DND-41 (cell line): ENCODE results near the gene GUF1.

Experiments
- ATAC-seq: fragments of 200-7000 bp; cut with Tn5 transposase; 3 replicates; pipeline ENCODE4 v1.9.1; 2021; ENCODE audit warnings: low read depth; ENCODE audit not compliant: insufficient read depth
- DNase-seq: peaks from one replicate; pipeline ENCODE4 v3.0.0-alpha.2; 2020
- H2AFZ ChIP-seq: 2 replicates; pipeline ENCODE4 v1.6.0; 2012; ENCODE audit warnings: low read depth, low read length
- H3K27ac ChIP-seq: 2 replicates; pipeline ENCODE4 v1.5.1; 2012; ENCODE audit warnings: low read length, inconsistent platforms
- H3K27me3 ChIP-seq: fragments of 200-600 bp; sonication (generic); 2 replicates; pipeline ENCODE4 v1.6.0; 2012; ENCODE audit warnings: low read length, mild to moderate bottlenecking, inconsistent platforms; ENCODE audit not compliant: insufficient read depth, poor library complexity
- H3K36me3 ChIP-seq: 2 replicates; pipeline ENCODE4 v1.5.1; 2012; ENCODE audit warnings: low read length, inconsistent platforms; ENCODE audit not compliant: insufficient read depth
- H3K4me1 ChIP-seq: 2 replicates; pipeline ENCODE4 v1.5.1; 2012; ENCODE audit warnings: mild to moderate bottlenecking, low read length; ENCODE audit not compliant: insufficient read depth
- H3K4me2 ChIP-seq: 2 replicates; pipeline ENCODE4 v1.6.0; 2012; ENCODE audit warnings: mild to moderate bottlenecking, moderate library complexity, low read length, inconsistent platforms; ENCODE audit not compliant: insufficient read depth
- H3K4me3 ChIP-seq, 2 experiments: fragments of 200-600 bp in 1 of 2; shearing (Covaris generic) in 1 of 2; 2 replicates each; pipeline ENCODE4 v1.5.1; 2012 to 2016; ENCODE audit warnings: inconsistent platforms in 2 of 2, low read length in 2 of 2, mild to moderate bottlenecking in 2 of 2, low read depth in 1 of 2, moderate library complexity in 1 of 2
- H3K79me2 ChIP-seq: 2 replicates; pipeline ENCODE4 v1.6.0; 2012; ENCODE audit warnings: low read length, inconsistent platforms; ENCODE audit not compliant: insufficient read depth
- H3K9ac ChIP-seq: 2 replicates; pipeline ENCODE4 v1.6.0; 2012; ENCODE audit warnings: low read depth, mild to moderate bottlenecking, inconsistent platforms, low read length, moderate library complexity
- H3K9me3 ChIP-seq: 2 replicates; pipeline ENCODE4 v1.5.1; 2012; ENCODE audit warnings: low read length, moderate library complexity, mild to moderate bottlenecking, inconsistent platforms; ENCODE audit not compliant: insufficient read depth, severe bottlenecking
- H4K20me1 ChIP-seq: 2 replicates; pipeline ENCODE4 v1.6.0; 2012; ENCODE audit warnings: low read length; ENCODE audit not compliant: insufficient read depth
- EZH2 ChIP-seq: IDR thresholded peaks from 3 replicates; pipeline ENCODE4 v1.6.1; 2012; ENCODE audit warnings: borderline replicate concordance, low read depth, mild to moderate bottlenecking, moderate library complexity, low read length, inconsistent platforms; ENCODE audit not compliant: severe bottlenecking
- TF ChIP-seq, protein P1 (sequence below): IDR thresholded peaks from 2 replicates; pipeline ENCODE4 v1.5.1; 2012; ENCODE audit warnings: borderline replicate concordance, low read length, moderate library complexity, mild to moderate bottlenecking; ENCODE audit not compliant: poor library complexity, severe bottlenecking; ENCODE audit errors: extremely low read depth

The GUF1 gene

DNA sequence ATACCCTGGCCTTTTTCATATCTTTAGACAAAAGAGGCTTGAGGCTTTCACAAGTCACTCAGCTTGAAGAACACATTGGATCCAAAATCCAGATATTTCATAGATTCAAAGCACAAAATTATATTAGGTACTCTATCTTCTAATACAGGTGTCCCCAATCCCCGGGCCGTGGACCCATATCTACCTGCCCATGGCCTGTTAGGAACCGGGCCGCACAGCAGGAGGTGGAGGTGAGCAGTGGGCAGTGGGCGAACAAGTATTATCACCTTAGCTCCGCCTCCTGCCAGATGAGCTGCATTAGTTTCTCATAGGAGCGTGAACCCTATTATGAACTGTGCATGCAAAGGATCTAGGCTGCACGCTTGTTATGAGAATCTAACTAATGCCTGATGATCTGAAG lies 45.5 kb upstream of the GUF1 start:
- ATAC-seq (no peak), DNase-seq (no peak)
- Histone ChIP-seq H3K9ac (no peak overlapping the region), H3K9me3 (no peaks in the 10 kb centered on the region), H3K4me1 (no peaks in the 10 kb centered on the region), H4K20me1 (no peaks in the 10 kb centered on the region), H2AFZ (no peak overlapping the region), H3K27me3 (no peaks in the 10 kb centered on the region), H3K27ac (no peak overlapping the region), H3K36me3 (no peaks in the 10 kb centered on the region), H3K4me3 (no peak overlapping the region), H3K79me2 (no peaks in the 10 kb centered on the region), H3K4me2 (no peak overlapping the region)
- no peak for TF ChIP-seq EZH2
- TF ChIP-seq, protein P1, sequence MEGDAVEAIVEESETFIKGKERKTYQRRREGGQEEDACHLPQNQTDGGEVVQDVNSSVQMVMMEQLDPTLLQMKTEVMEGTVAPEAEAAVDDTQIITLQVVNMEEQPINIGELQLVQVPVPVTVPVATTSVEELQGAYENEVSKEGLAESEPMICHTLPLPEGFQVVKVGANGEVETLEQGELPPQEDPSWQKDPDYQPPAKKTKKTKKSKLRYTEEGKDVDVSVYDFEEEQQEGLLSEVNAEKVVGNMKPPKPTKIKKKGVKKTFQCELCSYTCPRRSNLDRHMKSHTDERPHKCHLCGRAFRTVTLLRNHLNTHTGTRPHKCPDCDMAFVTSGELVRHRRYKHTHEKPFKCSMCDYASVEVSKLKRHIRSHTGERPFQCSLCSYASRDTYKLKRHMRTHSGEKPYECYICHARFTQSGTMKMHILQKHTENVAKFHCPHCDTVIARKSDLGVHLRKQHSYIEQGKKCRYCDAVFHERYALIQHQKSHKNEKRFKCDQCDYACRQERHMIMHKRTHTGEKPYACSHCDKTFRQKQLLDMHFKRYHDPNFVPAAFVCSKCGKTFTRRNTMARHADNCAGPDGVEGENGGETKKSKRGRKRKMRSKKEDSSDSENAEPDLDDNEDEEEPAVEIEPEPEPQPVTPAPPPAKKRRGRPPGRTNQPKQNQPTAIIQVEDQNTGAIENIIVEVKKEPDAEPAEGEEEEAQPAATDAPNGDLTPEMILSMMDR, result no peak

DNA sequence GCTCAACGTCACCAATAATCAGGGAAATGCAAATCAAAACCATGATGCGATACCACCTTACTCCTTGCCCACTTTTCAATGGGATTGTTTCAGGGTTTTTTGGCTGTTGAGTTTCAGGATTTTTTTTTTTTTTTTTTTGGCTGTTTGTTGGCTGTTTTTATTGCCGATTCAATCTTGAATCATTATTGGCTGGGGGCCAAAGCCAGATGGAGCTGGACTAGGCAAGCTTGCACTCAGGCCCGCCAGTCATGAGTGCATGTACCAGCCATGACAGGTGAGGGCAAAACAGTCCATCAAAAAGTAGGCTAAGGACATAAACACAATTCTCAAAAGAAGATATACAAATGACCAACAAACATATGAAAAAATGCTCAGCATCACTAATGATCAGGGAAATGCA lies 40.1 kb upstream of the GUF1 start:
- Histone ChIP-seq H3K79me2 (no peaks in the 10 kb centered on the region), H3K4me1 (no peaks in the 10 kb centered on the region), H3K27me3 (no peaks in the 10 kb centered on the region), H3K36me3 (no peaks in the 10 kb centered on the region), H3K9ac (no peak overlapping the region), H2AFZ (no peak overlapping the region), H4K20me1 (no peaks in the 10 kb centered on the region), H3K27ac (no peak overlapping the region), H3K9me3 (no peaks in the 10 kb centered on the region), H3K4me3 (no peak overlapping the region), H3K4me2 (no peak overlapping the region)
- ATAC-seq (no peak), DNase-seq (no peak)
- TF ChIP-seq, protein P1, result no peak
- TF ChIP-seq EZH2, result no peak

DNA sequence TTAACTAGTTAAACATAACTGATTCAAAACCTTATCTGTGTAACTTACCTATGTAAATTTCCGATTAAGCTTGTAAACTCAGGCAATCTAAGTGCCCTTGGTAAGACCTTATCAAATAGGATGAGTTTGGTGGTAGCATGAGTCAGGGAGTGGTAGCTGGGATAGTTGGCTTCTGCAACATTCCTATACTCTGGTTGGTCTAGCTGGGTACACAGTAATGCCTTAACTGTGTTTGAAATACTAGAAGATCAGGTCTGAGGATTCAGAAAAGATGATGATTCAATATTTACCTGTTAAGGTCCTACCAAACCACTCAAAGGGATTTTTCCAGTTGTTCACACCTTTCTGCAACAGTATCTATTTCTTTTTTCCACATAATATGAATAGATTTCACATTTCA lies 32.1 kb upstream of the GUF1 start:
- ATAC-seq, result no peak
- H2AFZ ChIP-seq, result no peak overlapping the region
- TF ChIP-seq, protein P1, result no peak
- no peak for TF ChIP-seq EZH2

DNA sequence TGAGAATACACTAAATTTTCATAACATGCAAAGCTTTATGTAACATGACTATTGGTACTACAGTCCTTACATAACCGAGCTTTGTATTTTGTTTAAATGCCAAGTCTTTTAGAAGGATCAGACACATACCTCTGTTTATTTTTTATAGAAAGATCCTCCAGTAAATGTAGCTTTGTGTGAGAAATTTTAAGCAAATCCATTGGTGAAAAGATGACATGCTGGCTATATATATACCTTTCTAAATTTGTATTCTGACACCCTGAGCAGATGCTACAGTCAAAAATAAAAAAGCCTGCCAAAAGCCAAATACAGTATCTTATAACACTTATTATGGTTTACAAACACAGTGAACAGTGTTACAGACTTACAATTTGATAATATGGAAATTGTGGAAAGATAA lies 26.8 kb upstream of the GUF1 start, which contains the start of gene YIPF7:
TSS of gene YIPF7 (minus strand) at position 201 of the 400 bp plus-strand sequence. CDS start 1,525 bp downstream, outside the sequence.
- no peaks in the 10 kb centered on the region for H3K27me3 ChIP-seq
- H4K20me1 ChIP-seq, result no peaks in the 10 kb centered on the region
- H3K36me3 ChIP-seq, result no peaks in the 10 kb centered on the region
- H3K4me2 ChIP-seq, result no peak within 1 kb of the TSS
- no peak for TF ChIP-seq EZH2
- TF ChIP-seq, protein P1, result no peak
- DNase-seq (no peak), ATAC-seq (no peak)
- no peak within 1 kb of the TSS for H2AFZ ChIP-seq
- H3K9ac ChIP-seq, result no peak within 1 kb of the TSS
- no peak within 1 kb of the TSS for H3K27ac ChIP-seq
- H3K4me1 ChIP-seq, result no peaks in the 10 kb centered on the region
- H3K4me3 ChIP-seq, result no peak within 1 kb of the TSS
- H3K9me3 ChIP-seq, result no peaks in the 10 kb centered on the region
- H3K79me2 ChIP-seq, result no peaks in the 10 kb centered on the region

More for the DNA sequence above, 32.1 kb upstream of the GUF1 start:
- Histone ChIP-seq H4K20me1 (no peaks in the 10 kb centered on the region), H3K9me3 (peaks cover 6% of the 10 kb centered on the region), H3K79me2 (no peaks in the 10 kb centered on the region), H3K9ac (no peak overlapping the region), H3K27ac (no peak overlapping the region), H3K4me2 (no peak overlapping the region), H3K4me1 (no peaks in the 10 kb centered on the region), H3K27me3 (no peaks in the 10 kb centered on the region), H3K36me3 (no peaks in the 10 kb centered on the region), H3K4me3 (no peak overlapping the region)
- no peak for DNase-seq
